H1 (cell line): ENCODE results near the gene KRT32. TPM values are rescaled to one million over a fixed set of nuclear protein-coding genes. Genes with fewer than 3 reads are reported as not detected.

Source experiments
- RBBP5 ChIP-seq: IDR thresholded peaks from 2 replicates; pipeline ENCODE4 v1.7.1; 2012; ENCODE audit warnings: low read depth, mild to moderate bottlenecking, inconsistent platforms, low read length, moderate library complexity, borderline replicate concordance
- SRF ChIP-seq: IDR thresholded peaks from 2 replicates; pipeline ENCODE4 v1.6.1; 2011; ENCODE audit warnings: mild to moderate bottlenecking, low read depth, low read length, moderate library complexity
- polyA plus RNA-seq, 7 experiments: library from polyadenylated mRNA; depleted of rRNA in 3 of 7; stranded (reverse) in 5 of 7; unstranded in 2 of 7; fragments of >200 nt in 5 of 7; fragments of 200-250 nt in 2 of 7; gene quantifications; 1 replicate in 5 of 7; 2 replicates in 1 of 7; 4 replicates in 1 of 7; pipeline versions ENCODE4 v1.2.1 to v1.2.3, GENCODE V29; 2011 to 2013; ENCODE audit warnings: missing spikeins in 2 of 7, mixed read lengths in 2 of 7
- total RNA-seq: library from RNA; stranded (reverse); fragmentation: NEBNext Ultra II Directional; extraction: Animal tissue kit (Norgen Biotek cat#: 25700); gene quantifications from 2 replicates; pipeline ENCODE4 v1.2.1, GENCODE V29; 2021
- TF ChIP-seq, protein P1 (sequence below): fragments of 300-600 bp; sonication (generic); IDR thresholded peaks from 2 replicates; pipeline ENCODE4 v1.7.1; 2012; ENCODE audit warnings: low read length, moderate library complexity, mild to moderate bottlenecking, inconsistent platforms; ENCODE audit not compliant: insufficient replicate concordance
- TF ChIP-seq, protein P2 (sequence below), 3 experiments: IDR thresholded peaks; 1 replicate in 2 of 3; 2 replicates in 1 of 3; pipeline versions ENCODE4 v1.5.1 to v1.6.1; 2011; ENCODE audit warnings: low read length in 3 of 3, mild to moderate bottlenecking in 3 of 3, inconsistent platforms in 2 of 3, low read depth in 1 of 3, moderate library complexity in 1 of 3; ENCODE audit not compliant: insufficient read depth in 1 of 3; ENCODE audit errors: control extremely low read depth in 1 of 3

The KRT32 gene
- total and polyA plus RNA-seq, 2 of the 8 experiments (the other 6 are each of a cell fraction or from before 2014, with no cell fraction given): not detected

GRCh38 chr17:41456204-41456603 lies 11.0 kb downstream of the KRT32 start (continued):
- TF ChIP-seq, protein P1, sequence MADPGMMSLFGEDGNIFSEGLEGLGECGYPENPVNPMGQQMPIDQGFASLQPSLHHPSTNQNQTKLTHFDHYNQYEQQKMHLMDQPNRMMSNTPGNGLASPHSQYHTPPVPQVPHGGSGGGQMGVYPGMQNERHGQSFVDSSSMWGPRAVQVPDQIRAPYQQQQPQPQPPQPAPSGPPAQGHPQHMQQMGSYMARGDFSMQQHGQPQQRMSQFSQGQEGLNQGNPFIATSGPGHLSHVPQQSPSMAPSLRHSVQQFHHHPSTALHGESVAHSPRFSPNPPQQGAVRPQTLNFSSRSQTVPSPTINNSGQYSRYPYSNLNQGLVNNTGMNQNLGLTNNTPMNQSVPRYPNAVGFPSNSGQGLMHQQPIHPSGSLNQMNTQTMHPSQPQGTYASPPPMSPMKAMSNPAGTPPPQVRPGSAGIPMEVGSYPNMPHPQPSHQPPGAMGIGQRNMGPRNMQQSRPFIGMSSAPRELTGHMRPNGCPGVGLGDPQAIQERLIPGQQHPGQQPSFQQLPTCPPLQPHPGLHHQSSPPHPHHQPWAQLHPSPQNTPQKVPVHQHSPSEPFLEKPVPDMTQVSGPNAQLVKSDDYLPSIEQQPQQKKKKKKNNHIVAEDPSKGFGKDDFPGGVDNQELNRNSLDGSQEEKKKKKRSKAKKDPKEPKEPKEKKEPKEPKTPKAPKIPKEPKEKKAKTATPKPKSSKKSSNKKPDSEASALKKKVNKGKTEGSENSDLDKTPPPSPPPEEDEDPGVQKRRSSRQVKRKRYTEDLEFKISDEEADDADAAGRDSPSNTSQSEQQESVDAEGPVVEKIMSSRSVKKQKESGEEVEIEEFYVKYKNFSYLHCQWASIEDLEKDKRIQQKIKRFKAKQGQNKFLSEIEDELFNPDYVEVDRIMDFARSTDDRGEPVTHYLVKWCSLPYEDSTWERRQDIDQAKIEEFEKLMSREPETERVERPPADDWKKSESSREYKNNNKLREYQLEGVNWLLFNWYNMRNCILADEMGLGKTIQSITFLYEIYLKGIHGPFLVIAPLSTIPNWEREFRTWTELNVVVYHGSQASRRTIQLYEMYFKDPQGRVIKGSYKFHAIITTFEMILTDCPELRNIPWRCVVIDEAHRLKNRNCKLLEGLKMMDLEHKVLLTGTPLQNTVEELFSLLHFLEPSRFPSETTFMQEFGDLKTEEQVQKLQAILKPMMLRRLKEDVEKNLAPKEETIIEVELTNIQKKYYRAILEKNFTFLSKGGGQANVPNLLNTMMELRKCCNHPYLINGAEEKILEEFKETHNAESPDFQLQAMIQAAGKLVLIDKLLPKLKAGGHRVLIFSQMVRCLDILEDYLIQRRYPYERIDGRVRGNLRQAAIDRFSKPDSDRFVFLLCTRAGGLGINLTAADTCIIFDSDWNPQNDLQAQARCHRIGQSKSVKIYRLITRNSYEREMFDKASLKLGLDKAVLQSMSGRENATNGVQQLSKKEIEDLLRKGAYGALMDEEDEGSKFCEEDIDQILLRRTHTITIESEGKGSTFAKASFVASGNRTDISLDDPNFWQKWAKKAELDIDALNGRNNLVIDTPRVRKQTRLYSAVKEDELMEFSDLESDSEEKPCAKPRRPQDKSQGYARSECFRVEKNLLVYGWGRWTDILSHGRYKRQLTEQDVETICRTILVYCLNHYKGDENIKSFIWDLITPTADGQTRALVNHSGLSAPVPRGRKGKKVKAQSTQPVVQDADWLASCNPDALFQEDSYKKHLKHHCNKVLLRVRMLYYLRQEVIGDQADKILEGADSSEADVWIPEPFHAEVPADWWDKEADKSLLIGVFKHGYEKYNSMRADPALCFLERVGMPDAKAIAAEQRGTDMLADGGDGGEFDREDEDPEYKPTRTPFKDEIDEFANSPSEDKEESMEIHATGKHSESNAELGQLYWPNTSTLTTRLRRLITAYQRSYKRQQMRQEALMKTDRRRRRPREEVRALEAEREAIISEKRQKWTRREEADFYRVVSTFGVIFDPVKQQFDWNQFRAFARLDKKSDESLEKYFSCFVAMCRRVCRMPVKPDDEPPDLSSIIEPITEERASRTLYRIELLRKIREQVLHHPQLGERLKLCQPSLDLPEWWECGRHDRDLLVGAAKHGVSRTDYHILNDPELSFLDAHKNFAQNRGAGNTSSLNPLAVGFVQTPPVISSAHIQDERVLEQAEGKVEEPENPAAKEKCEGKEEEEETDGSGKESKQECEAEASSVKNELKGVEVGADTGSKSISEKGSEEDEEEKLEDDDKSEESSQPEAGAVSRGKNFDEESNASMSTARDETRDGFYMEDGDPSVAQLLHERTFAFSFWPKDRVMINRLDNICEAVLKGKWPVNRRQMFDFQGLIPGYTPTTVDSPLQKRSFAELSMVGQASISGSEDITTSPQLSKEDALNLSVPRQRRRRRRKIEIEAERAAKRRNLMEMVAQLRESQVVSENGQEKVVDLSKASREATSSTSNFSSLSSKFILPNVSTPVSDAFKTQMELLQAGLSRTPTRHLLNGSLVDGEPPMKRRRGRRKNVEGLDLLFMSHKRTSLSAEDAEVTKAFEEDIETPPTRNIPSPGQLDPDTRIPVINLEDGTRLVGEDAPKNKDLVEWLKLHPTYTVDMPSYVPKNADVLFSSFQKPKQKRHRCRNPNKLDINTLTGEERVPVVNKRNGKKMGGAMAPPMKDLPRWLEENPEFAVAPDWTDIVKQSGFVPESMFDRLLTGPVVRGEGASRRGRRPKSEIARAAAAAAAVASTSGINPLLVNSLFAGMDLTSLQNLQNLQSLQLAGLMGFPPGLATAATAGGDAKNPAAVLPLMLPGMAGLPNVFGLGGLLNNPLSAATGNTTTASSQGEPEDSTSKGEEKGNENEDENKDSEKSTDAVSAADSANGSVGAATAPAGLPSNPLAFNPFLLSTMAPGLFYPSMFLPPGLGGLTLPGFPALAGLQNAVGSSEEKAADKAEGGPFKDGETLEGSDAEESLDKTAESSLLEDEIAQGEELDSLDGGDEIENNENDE: no peak
- TF ChIP-seq RBBP5 (no peak), SRF (no peak)
- TF ChIP-seq, protein P2, sequence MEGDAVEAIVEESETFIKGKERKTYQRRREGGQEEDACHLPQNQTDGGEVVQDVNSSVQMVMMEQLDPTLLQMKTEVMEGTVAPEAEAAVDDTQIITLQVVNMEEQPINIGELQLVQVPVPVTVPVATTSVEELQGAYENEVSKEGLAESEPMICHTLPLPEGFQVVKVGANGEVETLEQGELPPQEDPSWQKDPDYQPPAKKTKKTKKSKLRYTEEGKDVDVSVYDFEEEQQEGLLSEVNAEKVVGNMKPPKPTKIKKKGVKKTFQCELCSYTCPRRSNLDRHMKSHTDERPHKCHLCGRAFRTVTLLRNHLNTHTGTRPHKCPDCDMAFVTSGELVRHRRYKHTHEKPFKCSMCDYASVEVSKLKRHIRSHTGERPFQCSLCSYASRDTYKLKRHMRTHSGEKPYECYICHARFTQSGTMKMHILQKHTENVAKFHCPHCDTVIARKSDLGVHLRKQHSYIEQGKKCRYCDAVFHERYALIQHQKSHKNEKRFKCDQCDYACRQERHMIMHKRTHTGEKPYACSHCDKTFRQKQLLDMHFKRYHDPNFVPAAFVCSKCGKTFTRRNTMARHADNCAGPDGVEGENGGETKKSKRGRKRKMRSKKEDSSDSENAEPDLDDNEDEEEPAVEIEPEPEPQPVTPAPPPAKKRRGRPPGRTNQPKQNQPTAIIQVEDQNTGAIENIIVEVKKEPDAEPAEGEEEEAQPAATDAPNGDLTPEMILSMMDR (IDR thresholded peaks at IDR 0.05; ENCODE audit: control extremely low read depth in 1 of 3, insufficient read depth in 1 of 3, low read depth in 1 of 3, low read length in 3 of 3): peak; percentile 45 to 70 (median 58)
